Sigmoid colon (tissue), 4 donors: Measurements from ENCODE around the gene SCUBE1.

Experiments
- EP300 ChIP-seq, 4 donors: sonication (generic); formaldehyde crosslinking; IDR thresholded peaks; one replicate each; pipeline ENCODE4 v1.6.1; 2017; ENCODE audit warnings: antibody characterized with exemption in 4 of 4
- POLR2A ChIP-seq, 2 donors: fragments of 450-650 bp; IDR thresholded peaks; one replicate each; pipeline ENCODE4 v1.6.1; 2016; ENCODE audit warnings: antibody characterized with exemption in 2 of 2, mild to moderate bottlenecking in 2 of 2, moderate library complexity in 2 of 2
- POLR2AphosphoS5 ChIP-seq, 4 donors: sonication (generic); formaldehyde crosslinking; IDR thresholded peaks; one replicate each; pipeline ENCODE4 v1.6.1; 2017; ENCODE audit warnings: antibody characterized with exemption in 4 of 4
- TF ChIP-seq, protein P1 (sequence below), 4 experiments: fragments of 450-650 bp in 3 of 4; fragments of 200-600 bp in 1 of 4; IDR thresholded peaks; one replicate each; pipeline ENCODE4 v1.5.1; 2016 to 2019; ENCODE audit warnings: antibody characterized with exemption in 4 of 4, mild to moderate bottlenecking in 3 of 4, moderate library complexity in 2 of 4

GRCh38 chr22:43226377-43227238 lies 116.6 kb downstream of the SCUBE1 start:
- TF ChIP-seq, protein P1, sequence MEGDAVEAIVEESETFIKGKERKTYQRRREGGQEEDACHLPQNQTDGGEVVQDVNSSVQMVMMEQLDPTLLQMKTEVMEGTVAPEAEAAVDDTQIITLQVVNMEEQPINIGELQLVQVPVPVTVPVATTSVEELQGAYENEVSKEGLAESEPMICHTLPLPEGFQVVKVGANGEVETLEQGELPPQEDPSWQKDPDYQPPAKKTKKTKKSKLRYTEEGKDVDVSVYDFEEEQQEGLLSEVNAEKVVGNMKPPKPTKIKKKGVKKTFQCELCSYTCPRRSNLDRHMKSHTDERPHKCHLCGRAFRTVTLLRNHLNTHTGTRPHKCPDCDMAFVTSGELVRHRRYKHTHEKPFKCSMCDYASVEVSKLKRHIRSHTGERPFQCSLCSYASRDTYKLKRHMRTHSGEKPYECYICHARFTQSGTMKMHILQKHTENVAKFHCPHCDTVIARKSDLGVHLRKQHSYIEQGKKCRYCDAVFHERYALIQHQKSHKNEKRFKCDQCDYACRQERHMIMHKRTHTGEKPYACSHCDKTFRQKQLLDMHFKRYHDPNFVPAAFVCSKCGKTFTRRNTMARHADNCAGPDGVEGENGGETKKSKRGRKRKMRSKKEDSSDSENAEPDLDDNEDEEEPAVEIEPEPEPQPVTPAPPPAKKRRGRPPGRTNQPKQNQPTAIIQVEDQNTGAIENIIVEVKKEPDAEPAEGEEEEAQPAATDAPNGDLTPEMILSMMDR (IDR thresholded peaks at IDR 0.05), result no peak
- TF ChIP-seq POLR2A (IDR thresholded peaks at IDR 0.05) (no peak), POLR2AphosphoS5 (IDR thresholded peaks at IDR 0.05) (no peak), EP300 (IDR thresholded peaks at IDR 0.05) (no peak)
